ENCODE measurements around the gene GRIK3.

GRIK3 gene

DNA sequence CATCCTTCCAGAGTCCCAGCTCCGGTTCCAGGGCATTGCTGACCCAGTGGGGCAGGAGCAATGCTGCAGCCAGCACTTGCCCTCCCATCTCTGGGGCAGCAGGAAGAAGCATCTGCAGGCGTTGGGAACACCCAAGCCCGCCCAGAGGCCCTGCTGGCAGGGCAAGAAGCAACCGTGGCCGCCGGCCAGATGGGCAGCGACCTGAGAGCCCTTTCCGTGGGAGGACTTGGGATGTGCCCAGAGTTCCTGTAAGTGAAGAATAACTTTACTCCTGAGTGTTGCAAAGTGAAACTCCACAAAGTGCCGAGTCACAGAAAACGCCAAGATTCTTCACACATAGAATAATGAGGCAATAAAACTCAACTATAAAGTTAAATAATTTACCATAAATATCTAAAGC is 46.0 kb downstream of the GRIK3 start:
- TF ChIP-seq ZNF274 (IDR thresholded peaks at IDR 0.05; ENCODE audit: low read depth, low read length) = no peak

DNA sequence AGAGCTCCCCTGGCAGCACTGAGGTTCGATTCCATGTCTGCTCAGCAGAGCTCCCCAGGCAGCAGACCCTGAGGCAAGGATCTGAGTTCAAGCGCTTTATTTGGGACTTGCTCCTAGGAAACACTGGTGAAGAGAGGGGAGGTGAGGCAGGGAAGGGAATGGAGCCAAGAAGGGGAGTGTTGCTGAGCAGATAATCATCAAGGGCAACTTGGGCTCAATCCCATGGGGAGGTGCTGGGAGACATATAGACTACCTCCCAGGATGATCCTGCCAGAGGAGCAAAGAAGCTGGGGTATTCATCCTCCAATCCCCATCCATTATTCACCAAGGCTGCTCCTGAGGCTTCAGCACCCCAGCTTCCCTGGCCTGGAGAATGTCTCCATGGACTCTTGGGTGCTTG is 47.0 kb downstream of the GRIK3 start:
- no peak for TF ChIP-seq ZNF274 (IDR thresholded peaks at IDR 0.05; ENCODE audit: low read depth, low read length)
- no peak overlapping the region for H3K4me3 ChIP-seq (ENCODE audit: low read length)

More for the DNA sequence above, 46.0 kb downstream of the GRIK3 start:
- H3K4me3 ChIP-seq (ENCODE audit: low read length) = no peak overlapping the region

DNA sequence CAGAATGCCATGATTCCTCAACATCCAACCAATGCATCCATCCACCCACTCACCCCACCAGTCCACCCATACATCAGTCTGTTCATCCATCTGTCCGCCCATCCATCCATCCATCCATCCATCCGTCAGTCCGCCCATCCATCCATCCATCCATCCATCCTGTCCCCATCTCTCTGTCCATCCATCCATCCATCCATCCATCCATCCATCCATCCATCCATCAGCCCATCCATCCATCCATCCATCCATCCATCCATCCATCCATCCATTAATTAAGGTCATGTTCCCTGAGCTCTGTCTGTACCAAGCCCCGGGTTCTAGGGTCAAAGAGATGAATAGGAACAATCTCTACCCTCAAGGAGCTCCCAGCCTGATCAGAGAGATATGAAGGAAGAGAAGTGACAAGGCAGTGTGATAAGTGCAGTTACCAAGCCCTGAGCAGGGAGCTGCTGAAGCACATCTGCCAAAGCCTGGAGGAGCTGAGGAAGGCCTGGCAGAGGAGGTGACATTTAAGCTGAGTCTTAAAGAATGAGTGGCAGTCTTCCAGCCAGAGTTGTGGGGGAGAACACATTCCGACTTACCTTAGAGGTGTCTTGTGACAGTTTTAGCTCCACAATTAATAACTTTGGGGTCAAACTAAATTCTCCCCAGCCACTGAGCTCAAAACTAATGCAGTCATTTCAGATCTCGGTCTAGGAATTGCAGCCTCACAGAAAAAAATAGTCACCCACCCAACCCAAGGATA is 47.9 kb downstream of the GRIK3 start:
- no peak for TF ChIP-seq ZNF274 (IDR thresholded peaks at IDR 0.05; ENCODE audit: low read depth, low read length)
- no peak overlapping the region for H3K4me3 ChIP-seq (ENCODE audit: low read length)

DNA sequence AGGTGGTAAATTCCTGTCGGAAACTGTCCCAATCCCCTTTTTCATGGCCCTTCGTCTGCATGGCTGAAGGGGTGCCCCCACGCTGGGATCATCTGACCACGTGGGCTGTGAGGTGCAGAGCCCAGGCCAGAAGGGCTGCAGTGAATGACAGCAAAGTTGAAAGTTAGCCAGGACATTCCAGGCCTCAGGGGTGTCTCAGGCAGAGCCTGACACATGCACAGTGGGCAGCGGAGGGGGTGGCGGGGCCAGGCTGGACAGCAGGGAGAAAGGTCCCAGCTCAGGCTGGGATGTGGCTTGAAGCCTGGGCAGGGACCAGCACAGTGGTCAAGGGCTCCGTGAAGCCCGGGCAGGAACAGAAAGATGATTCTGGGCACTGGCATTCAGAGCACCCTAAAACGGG is 49.6 kb downstream of the GRIK3 start:
- H3K4me3 ChIP-seq (ENCODE audit: low read length) = no peak overlapping the region
- TF ChIP-seq ZNF274 (IDR thresholded peaks at IDR 0.05; ENCODE audit: low read depth, low read length) = no peak

DNA sequence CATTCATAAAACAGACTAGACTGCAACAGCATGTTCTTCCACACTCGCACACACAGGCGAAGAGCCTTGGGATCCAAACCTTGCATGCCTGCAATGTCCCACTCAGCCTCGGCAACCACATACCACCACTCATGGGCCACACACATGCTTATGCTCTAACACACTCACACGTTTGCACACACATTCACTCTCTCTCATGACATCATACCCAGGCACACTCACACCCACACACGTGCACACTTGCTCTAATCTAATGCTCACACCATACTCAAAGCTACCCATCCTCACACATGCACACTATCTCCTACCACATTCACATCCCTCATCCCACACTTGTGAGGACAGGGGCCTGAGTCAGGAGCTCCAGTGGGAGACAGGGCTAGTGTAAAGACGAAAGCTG is 50.3 kb downstream of the GRIK3 start:
- no peak for TF ChIP-seq ZNF274 (IDR thresholded peaks at IDR 0.05; ENCODE audit: low read depth, low read length)
- no peak overlapping the region for H3K4me3 ChIP-seq (ENCODE audit: low read length)

DNA sequence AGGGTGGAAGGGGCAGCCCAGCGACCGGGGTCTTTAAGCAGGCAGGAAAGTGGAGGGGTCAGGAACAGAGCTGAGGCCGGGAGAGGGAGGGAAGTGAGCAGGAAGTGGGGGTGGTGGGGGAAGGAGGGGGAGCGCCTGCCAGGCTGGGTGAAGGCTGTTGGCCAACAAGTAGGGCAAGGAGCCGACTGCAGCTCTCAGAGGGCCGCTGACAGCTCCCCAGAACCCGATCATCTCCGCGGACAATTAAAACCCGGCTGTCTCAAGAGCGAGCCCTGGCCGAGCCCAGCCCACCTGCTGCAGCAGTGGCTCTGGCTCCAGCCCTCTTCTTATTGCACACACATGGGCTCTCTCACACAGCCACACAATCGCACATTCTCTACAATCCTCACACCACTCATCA is 51.6 kb downstream of the GRIK3 start:
- no peak overlapping the region for H3K4me3 ChIP-seq (ENCODE audit: low read length)
- no peak for TF ChIP-seq ZNF274 (IDR thresholded peaks at IDR 0.05; ENCODE audit: low read depth, low read length)

DNA sequence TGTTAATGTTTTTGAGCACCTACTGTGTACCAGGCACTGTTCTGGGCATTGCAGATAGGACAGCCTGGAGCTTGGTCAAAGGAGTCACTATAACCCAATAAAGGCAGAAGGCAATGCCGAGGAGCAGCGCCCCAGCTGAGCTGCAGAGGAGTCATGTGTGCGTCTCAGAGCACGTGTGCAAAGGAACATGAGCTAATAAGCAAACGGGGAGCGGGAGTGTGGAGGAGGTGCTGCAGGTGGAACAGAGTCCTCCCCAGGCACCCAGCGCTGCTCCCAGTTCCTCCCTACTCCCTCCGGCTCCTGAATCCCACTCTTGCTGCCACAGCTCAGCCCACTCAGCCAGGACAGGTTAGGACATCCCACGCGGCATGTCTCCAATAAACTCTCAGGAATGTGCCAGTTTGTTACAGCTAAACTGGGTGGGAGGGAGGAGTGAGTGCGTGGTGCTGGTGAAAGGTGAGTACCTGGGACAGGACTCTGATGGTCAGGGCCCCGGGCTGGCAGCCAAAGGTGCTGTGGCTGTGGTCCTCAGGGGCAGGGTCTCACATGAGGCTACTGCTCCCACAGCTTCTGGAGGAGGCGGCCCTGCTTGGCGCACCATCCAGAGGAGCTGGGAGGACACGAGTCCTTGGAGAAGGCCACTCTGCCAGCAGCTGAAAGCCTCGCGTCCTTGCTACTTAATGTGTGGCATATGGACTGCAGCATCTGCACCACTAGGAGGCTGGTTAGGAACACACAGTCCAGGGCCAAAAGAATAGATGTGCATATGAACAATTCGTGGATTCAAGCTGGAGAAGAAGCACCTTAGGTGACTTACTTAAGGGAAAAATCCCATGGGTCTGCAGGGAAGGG is 52.3 kb downstream of the GRIK3 start:
- TF ChIP-seq ZNF274 (IDR thresholded peaks at IDR 0.05; ENCODE audit: low read depth, low read length) = no peak
- no peak overlapping the region for H3K4me3 ChIP-seq (ENCODE audit: low read length)

DNA sequence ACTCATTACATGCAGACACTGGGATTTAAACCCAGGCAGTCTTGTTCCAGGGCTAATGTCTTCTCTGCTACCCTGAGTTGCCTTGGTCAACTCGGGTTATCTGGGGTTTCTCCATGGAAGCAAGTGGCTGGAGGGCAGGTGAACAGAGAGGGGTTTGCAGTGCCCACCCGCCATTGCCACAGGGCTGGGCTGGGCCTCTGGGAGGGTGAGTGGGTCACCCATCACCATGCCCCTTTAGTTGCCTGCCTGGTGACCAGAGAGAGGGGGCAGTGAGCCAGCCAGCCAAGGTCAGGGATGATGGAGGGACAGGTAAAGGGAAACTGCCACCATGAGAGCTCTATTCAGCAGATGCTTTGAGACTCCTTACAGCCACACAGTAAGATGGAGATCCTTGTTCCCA is 53.2 kb downstream of the GRIK3 start:
- no peak for TF ChIP-seq ZNF274 (IDR thresholded peaks at IDR 0.05; ENCODE audit: low read depth, low read length)
- H3K4me3 ChIP-seq (ENCODE audit: low read length) = no peak overlapping the region

DNA sequence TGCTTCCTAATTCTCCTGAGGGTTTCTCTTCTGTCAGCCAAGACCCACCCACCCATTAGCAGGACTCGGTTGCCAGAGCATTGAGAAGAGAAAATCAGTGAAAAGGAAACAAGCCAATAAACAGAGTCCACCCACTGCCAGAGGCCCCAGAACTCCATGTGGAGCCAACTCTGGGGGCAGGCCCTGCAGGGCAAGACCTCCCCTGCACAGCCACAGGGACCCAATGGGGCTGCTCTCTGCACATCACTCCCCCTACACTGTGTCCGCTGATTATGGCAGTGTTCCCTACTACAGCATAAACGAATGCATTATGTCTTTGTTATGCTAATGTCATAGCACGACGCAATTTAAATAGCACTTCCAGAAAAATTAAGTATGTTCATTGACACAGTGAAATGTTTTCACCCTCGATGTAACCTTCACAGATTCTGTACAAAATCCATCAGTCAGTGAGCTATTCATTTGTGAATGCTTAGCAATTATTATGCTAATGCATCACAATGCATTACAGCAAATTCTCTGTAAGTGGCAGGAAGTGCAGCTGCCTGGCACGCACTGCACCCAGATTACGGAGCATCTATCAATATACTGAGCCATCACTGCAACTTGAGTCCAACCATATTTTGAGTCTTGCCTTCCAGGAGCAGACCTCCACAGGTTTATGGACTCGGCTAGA is 56.4 kb downstream of the GRIK3 start:
- H3K4me3 ChIP-seq (ENCODE audit: low read length) = no peak overlapping the region
- no peak for TF ChIP-seq ZNF274 (IDR thresholded peaks at IDR 0.05; ENCODE audit: low read depth, low read length)

DNA sequence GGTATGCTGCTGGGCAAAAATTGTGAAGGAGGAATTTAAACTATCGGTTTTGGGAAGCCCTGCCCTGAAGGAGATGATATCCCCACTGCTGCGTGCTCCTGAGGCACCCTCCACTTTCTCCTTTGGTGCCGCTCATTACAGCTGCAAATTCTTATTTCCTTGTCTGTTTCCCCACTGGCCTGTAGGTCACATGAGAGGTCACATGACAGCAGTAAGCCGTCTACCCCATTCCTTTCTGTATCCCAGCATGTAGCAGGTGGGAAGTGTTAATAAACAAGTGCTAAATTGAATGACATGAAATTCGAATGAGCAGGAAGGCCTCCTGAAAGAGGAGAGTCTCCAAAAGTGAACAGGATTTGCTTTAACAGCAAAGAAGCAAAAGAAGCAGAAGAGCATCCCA is 58.7 kb downstream of the GRIK3 start:
- TF ChIP-seq ZNF274 (IDR thresholded peaks at IDR 0.05; ENCODE audit: low read depth, low read length) = no peak
- H3K4me3 ChIP-seq (ENCODE audit: low read length) = no peak overlapping the region

DNA sequence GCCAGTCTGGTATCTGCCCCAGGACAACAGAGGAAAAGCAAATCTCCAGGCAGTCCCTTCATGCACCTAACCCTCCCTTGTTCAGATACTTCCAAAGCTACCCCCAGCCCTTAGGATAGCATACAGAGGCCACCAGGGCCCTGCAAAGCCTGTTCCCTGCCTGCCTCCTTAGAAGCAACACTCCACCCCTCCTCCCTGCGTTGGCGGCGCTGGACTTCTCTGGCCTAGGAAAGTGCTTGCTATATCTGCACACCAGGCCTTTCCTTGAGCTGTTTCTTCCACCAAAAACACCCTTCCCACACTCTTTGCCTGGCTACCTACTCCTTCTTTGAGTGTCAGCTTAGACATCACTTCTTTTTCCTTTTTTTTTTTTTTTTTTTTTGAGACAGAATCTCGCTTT is 61.3 kb downstream of the GRIK3 start:
- no peak for TF ChIP-seq ZNF274 (IDR thresholded peaks at IDR 0.05; ENCODE audit: low read depth, low read length)
- H3K4me3 ChIP-seq (ENCODE audit: low read length) = no peak overlapping the region

DNA sequence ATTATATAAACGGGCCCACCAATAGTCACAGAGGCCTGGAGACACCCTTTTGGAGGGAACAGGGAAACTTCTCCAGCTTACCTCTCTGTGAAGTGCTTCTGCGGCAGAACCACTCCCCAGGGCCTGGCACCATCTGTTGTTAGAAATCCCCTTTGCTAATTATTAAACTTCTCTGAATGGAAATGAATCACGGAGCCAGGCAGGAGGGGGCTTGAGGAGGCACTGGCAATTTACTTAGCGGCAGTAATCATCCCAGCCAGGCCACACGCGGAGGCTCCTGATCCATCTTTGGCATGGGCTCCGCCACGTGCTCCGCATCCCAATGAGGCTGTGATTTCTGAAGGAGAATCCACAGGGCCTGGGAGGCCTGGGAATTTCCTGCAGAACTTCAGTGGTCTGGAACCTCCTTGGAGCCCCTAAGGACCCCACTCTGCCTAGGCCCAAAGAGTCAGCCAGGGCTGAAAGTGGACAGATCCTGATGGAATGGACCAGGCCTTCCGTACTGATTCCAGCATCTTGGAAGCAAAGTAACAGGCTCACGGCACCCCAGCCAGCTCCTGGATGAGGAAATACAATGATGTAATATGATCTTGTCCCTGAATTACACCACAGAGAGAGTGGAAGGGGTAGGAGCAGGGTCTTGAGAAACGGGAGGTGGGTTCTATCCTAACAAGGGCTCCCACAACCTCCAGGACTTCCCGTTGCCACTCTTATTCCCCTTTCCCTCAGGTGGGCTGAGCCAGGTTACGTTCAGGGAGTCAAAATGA is 62.3 kb downstream of the GRIK3 start:
- H3K4me3 ChIP-seq (ENCODE audit: low read length) = no peak overlapping the region
- no peak for TF ChIP-seq ZNF274 (IDR thresholded peaks at IDR 0.05; ENCODE audit: low read depth, low read length)

DNA sequence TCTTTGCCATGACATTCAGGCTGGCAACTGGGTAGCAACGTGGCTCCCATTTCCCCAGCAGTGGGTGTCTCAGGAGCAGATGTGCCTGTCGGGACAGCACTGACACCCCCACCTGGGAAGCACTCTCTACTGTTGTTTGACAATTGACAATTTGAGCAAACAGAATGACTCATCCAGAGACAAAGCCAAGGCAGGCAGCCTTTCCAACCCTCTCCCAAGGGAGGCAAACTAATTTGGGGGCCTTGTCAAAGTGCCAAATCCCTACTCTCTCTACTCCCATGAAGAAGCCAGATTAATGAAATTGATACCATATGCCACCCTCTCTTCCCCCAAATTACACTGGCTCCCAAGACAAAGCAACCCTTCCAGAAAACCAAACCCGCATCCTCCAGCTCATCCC is 65.6 kb downstream of the GRIK3 start:
- TF ChIP-seq ZNF274 (IDR thresholded peaks at IDR 0.05; ENCODE audit: low read depth, low read length) = no peak
- no peak overlapping the region for H3K4me3 ChIP-seq (ENCODE audit: low read length)

DNA sequence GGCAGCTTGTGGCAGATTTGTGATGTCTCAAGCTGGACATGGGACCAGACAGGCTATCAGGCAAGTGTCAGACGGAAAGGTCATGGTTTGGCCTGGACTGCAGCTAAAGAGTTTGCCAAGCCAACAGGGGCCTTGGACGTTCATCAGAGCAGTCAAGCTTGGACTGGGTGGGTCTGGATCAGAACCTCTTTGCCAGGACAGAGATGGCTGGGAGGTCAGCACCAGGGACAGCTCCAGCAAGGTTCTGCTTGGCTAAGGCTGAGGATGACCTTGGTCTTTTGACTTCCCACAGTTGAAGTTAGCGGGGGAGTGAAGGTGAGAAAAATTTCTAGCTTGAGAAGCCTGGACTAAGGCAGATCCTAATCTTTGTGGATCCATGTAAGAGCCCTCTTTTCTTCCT is 68.1 kb downstream of the GRIK3 start:
- H3K4me3 ChIP-seq (ENCODE audit: low read length) = no peak overlapping the region
- TF ChIP-seq ZNF274 (IDR thresholded peaks at IDR 0.05; ENCODE audit: low read depth, low read length) = no peak

Measured in GM08714 (cell line).